Erythroblast (primary cell): Measurements from ENCODE around the gene UNC13C.

Experiments used
- GATA1 ChIP-seq: IDR thresholded peaks from 2 replicates; pipeline ENCODE4 v1.6.1; 2011; ENCODE audit warnings: low read depth, mild to moderate bottlenecking, control low read depth, low read length, moderate library complexity
- POLR2A ChIP-seq: IDR thresholded peaks from 2 replicates; pipeline ENCODE4 v1.6.1; 2011; ENCODE audit warnings: mild to moderate bottlenecking, low read length

GRCh38 chr15:54101664-54102270 is 123.5 kb downstream of the UNC13C start:
- no peak for TF ChIP-seq POLR2A
- TF ChIP-seq GATA1: no peak
